CD4-positive, alpha-beta memory T cell (primary cell): ENCODE measurements around the gene ENOSF1. TPM values are rescaled to one million over a fixed set of nuclear protein-coding genes. Genes with fewer than 3 reads are reported as not detected.

Experiments
- CTCF ChIA-PET: fragments of 350-600 bp; sonication (Branson Sonifier 250); formaldehyde crosslinking; loops from one replicate; lab custom pipeline; 2021; ENCODE audit warnings: inconsistent platforms; ENCODE audit not compliant: partially characterized antibody; lab: Charles Lee
- POLR2A ChIA-PET: fragments of 350-600 bp; sonication (Branson Sonifier 250); formaldehyde crosslinking; loops from one replicate; lab custom pipeline; 2021; ENCODE audit not compliant: partially characterized antibody; lab: Charles Lee
- DNase-seq, 5 donors: peaks; one replicate each; pipeline versions ENCODE4 v3.0.0 to v3.0.0-alpha.2; 2020 to 2022; ENCODE audit warnings: mixed read lengths in 1 of 5
- H3K27ac ChIP-seq: one replicate; pipeline ENCODE4 v1.7.0; 2013; ENCODE audit warnings: low read depth, low read length
- H3K27me3 ChIP-seq: 2 replicates; pipeline ENCODE4 v1.7.0; 2013; ENCODE audit warnings: mild to moderate bottlenecking, low read length, moderate library complexity; ENCODE audit not compliant: insufficient read depth
- H3K36me3 ChIP-seq: 2 replicates; pipeline ENCODE4 v1.7.0; 2013; ENCODE audit warnings: mild to moderate bottlenecking, low read length, moderate library complexity; ENCODE audit not compliant: insufficient read depth
- H3K4me1 ChIP-seq: 2 replicates; pipeline ENCODE4 v1.7.0; 2013; ENCODE audit warnings: mild to moderate bottlenecking, low read length, moderate library complexity; ENCODE audit not compliant: insufficient read depth
- H3K4me3 ChIP-seq, 2 donors: one replicate each; pipeline ENCODE4 v1.7.0; 2013; ENCODE audit warnings: low read length in 2 of 2, mild to moderate bottlenecking in 1 of 2
- H3K9me3 ChIP-seq, 2 donors: one replicate each; pipeline ENCODE4 v1.7.0; 2013; ENCODE audit warnings: low read length in 2 of 2, control low read depth in 1 of 2; ENCODE audit not compliant: control insufficient read depth in 1 of 2
- H3K27ac Mint-ChIP-seq, 7 donors: one replicate each; pipeline ENCODE4 v1.8.0; 2020 to 2021; ENCODE audit warnings: mixed read lengths in 7 of 7, mild to moderate bottlenecking in 6 of 7, inconsistent platforms in 3 of 7, moderate library complexity in 3 of 7
- H3K27me3 Mint-ChIP-seq, 2 donors: one replicate each; pipeline ENCODE4 v1.8.0; 2020 to 2021; ENCODE audit warnings: mixed read lengths in 2 of 2
- H3K36me3 Mint-ChIP-seq, 2 donors: one replicate each; pipeline ENCODE4 v1.8.0; 2020 to 2021; ENCODE audit warnings: mixed read lengths in 2 of 2, inconsistent platforms in 1 of 2, mild to moderate bottlenecking in 1 of 2
- H3K4me1 Mint-ChIP-seq, 4 donors: one replicate each; pipeline ENCODE4 v1.8.0; 2020 to 2021; ENCODE audit warnings: mixed read lengths in 4 of 4, mild to moderate bottlenecking in 1 of 4
- H3K4me3 Mint-ChIP-seq, 8 donors: one replicate each; pipeline ENCODE4 v1.8.0; 2020 to 2021; ENCODE audit warnings: mixed read lengths in 8 of 8, mild to moderate bottlenecking in 7 of 8, moderate library complexity in 6 of 8, inconsistent platforms in 3 of 8
- H3K9me3 Mint-ChIP-seq, 8 donors: one replicate each; pipeline ENCODE4 v1.8.0; 2020 to 2021; ENCODE audit warnings: mixed read lengths in 8 of 8, mild to moderate bottlenecking in 5 of 8, inconsistent platforms in 3 of 8, moderate library complexity in 1 of 8
- intact Hi-C: fragments of 100-400 bp; cut with micrococcal nuclease; formaldehyde crosslinking; loops from one replicate; pipeline ENCODE4 v1.15.1; 2023
- polyA plus RNA-seq, 2 donors: library from polyadenylated mRNA; unstranded; fragments of 300-500 nt; fragmentation: Illumina TruSeq; gene quantifications; one replicate each; pipeline ENCODE4 v1.2.3, GENCODE V29; 2021
- total RNA-seq, 2 experiments: library from RNA; stranded (reverse); gene quantifications; one replicate each; pipeline ENCODE4 v1.2.3, GENCODE V29; 2021

Gene ENOSF1
- total and polyA plus RNA-seq, 4 experiments from 2014 or later, result 11.6 to 133 (median 60.5) TPM

DNA sequence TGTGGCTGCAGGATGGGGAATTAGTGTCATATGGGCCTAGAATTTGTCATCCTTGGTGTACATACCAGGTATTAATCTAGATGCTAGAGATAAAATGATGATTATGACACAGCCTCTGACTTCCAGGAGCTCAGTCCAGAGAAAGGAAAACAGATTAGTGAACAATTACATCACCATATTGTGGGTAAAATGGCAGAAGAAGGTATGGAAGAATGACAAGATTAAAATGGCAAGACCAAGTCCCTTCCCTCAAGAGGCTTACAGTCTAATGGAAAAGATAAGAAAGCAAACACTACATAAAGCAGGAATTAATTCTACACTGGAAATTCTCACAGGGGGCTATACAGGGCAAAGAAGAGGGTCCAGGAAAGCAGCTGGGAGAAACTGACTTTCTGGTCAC lies 80.9 kb downstream of the ENOSF1 start:
- Histone ChIP-seq H3K4me1 (no peaks in the 10 kb centered on the region), H3K27me3 (no peaks in the 10 kb centered on the region), H3K9me3 (no peaks in the 10 kb centered on the region), H3K36me3 (no peaks in the 10 kb centered on the region), H3K4me3 (no peak overlapping the region), H3K27ac (no peak overlapping the region)
- ChIA-PET CTCF (interaction anchor here (0.9 to 2.1 kb wide), 4 partner anchors 8 to 208 kb away, joined by 3 to 11 read pairs (median 6); no protein-coding TSS in a partner anchor), POLR2A (no interaction called here)
- Mint-ChIP-seq H3K4me3 (no peak overlapping the region), H3K36me3 (no peaks in the 10 kb centered on the region), H3K9me3 (peaks cover 0 to 2% (median 0%) of the 10 kb centered on the region in 8 donors), H3K27me3 (peaks cover 3 to 23% of the 10 kb centered on the region in 2 donors), H3K4me1 (no peaks in the 10 kb centered on the region), H3K27ac (no peak overlapping the region)
- intact Hi-C loops, result no loop called here
- DNase-seq, result no peak

DNA sequence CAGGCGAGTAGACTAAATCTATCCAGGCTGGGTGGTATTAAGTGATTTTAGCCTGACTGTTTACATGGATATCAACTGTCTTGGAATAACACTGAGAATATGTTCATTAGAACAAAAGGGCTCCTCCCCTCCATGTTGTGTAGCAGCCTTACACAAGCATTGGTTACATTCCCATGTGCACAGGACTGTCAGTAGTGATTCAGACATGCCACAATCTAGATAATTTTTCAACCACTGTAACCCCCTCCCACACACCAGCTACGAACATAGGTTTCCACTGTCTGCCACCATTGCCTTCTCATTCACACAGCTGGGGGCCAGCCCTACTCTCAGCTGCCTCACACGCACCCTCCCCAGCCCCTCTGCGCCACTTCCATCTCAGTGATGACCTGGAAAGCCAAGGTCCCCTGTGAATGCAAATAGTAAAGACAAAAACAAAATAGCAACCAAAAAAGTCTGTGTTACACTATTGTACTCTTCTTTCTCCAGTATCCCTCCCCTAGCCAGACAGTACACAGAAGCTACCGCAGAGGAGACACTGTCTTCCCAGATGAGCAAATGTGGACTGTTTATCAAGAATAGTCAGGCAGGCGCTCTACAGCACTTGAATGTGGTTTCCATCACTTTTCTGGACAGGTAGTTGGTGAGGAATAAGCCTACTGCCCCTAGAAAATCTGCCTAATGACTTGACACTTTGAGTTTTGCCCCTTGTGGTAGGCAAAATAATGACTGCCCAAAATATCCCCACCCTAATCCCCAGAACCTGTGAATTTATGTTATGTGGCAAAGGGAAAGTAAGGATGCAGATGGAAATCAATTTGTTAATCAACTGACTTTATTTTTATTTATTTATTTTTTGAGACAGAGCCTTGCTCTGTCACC lies 82.9 kb downstream of the ENOSF1 start:
- no peak for DNase-seq
- Mint-ChIP-seq H3K4me1 (no peaks in the 10 kb centered on the region), H3K4me3 (no peak overlapping the region), H3K9me3 (peaks cover 0 to 2% (median 0%) of the 10 kb centered on the region in 8 donors), H3K27me3 (peaks cover 4 to 30% of the 10 kb centered on the region in 2 donors), H3K36me3 (no peaks in the 10 kb centered on the region), H3K27ac (no peak overlapping the region)
- no peak overlapping the region for H3K27ac ChIP-seq
- no peaks in the 10 kb centered on the region for H3K36me3 ChIP-seq
- CTCF ChIA-PET, result no interaction called here
- no peaks in the 10 kb centered on the region for H3K4me1 ChIP-seq
- POLR2A ChIA-PET, result no interaction called here
- no peak overlapping the region for H3K4me3 ChIP-seq
- H3K27me3 ChIP-seq, result no peaks in the 10 kb centered on the region
- no peaks in the 10 kb centered on the region for H3K9me3 ChIP-seq
- intact Hi-C loops, result no loop called here

DNA sequence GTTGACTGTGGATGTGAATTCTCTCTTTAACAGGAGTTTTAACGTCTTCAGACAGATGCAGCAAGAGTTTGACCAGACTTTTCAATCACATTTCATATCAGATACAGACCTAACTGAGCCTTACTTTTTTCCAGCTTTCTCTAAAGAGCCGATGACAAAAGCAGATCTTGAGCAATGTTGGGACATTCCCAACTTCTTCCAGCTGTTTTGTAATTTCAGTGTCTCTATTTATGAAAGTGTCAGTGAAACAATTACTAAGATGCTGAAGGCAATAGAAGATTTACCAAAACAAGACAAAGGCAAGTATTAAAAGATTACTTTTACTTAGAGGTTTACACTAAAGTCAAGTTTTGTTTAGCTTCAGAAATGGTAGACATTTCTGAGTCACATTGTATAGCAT lies 85.2 kb downstream of the ENOSF1 start:
- no peak overlapping the region for H3K4me3 ChIP-seq
- Mint-ChIP-seq H3K27me3 (peaks cover 5 to 32% of the 10 kb centered on the region in 2 donors), H3K9me3 (peaks cover 0 to 2% (median 0%) of the 10 kb centered on the region in 8 donors), H3K4me1 (peaks cover 0 to 2% (median 0%) of the 10 kb centered on the region in 4 donors), H3K4me3 (no peak overlapping the region), H3K36me3 (no peaks in the 10 kb centered on the region), H3K27ac (no peak overlapping the region)
- ChIA-PET CTCF (interaction anchor here (1.4 to 2.0 kb wide), 4 partner anchors 9 to 212 kb away, joined by 5 to 8 read pairs (median 6); no protein-coding TSS in a partner anchor), POLR2A (no interaction called here)
- H3K36me3 ChIP-seq, result no peaks in the 10 kb centered on the region
- no peak overlapping the region for H3K27ac ChIP-seq
- no peaks in the 10 kb centered on the region for H3K9me3 ChIP-seq
- no peak for DNase-seq
- no peaks in the 10 kb centered on the region for H3K4me1 ChIP-seq
- intact Hi-C loops, result no loop called here
- H3K27me3 ChIP-seq, result no peaks in the 10 kb centered on the region

DNA sequence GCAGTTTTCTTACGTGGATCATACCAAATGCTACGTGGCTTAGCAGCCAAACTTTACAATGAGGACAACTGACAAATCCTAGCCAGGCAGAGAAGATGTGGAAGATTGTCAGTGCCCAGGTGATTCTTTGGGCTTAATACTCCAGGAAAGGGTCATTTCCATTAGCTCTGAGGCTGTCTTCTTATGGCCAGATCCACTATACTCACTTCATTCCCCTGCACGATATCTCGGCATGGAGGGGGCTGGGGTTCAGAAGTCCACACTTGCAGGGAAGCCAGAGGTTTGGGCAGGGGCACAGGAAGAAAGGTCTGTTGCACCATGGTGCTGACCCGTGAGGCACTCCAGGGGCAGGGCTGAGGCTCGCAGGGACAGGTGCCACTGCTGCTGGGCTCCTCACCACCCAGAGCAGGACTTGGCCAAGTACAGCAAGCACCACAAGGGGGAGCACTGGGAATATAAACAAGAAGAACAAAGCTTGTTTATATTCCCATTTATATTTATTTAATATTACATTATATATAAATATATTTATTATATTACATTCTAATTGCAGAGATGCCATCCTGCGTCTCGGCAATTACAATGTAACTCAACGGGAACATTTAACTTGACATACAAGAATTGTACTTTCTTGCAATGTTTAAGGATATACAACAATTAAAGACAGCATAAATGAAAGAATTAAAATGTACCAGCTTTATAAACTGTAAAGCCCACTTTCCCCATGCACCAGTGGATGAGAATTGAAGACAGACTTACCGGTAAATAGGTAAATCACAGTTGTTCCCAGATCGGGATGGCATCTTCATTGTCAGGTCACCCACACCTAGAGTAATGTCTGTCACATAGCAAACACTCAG lies 88.4 kb downstream of the ENOSF1 start:
- Histone ChIP-seq H3K4me3 (no peak overlapping the region), H3K27me3 (no peaks in the 10 kb centered on the region), H3K27ac (no peak overlapping the region), H3K36me3 (no peaks in the 10 kb centered on the region), H3K9me3 (no peaks in the 10 kb centered on the region), H3K4me1 (no peaks in the 10 kb centered on the region)
- intact Hi-C loops, result loop anchor here (1.0 to 2.0 kb wide), 4 partner anchors 87 to 215 kb away; no protein-coding TSS in a partner anchor
- Mint-ChIP-seq H3K4me1 (peaks cover 0 to 2% (median 0%) of the 10 kb centered on the region in 4 donors), H3K9me3 (no peaks in the 10 kb centered on the region), H3K27me3 (peaks cover 3 to 26% of the 10 kb centered on the region in 2 donors), H3K4me3 (no peak overlapping the region), H3K27ac (no peak overlapping the region), H3K36me3 (no peaks in the 10 kb centered on the region)
- peak; percentile 30 to 58 (median 44) for DNase-seq
- ChIA-PET CTCF (interaction anchor here (0.6 to 7.3 kb wide), 23 partner anchors 8 to 218 kb away, joined by 3 to 63 read pairs (median 5); no protein-coding TSS in a partner anchor), POLR2A (interaction anchor here (1.1 kb wide), 1 partner anchor 206 kb away, joined by 3 read pairs; no protein-coding TSS in a partner anchor)

DNA sequence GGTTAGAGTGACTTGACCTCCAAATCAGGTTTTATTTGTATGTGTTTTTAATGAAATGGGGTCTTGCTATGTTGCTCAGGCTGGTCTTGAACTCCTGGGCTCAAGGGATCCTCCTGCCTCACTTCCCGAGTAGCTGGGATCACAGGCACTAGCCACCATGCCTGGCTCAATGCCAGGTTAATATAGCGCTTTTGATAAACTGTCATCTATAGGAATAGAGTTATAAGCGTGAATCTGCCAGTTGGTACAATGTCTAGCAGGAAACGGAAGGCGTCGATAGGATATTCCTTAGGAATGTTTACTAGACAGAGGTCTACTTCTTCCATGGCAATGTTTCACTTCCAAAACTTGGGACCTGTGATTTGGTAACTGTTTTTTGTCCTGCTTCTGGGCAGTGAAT lies 90.1 kb downstream of the ENOSF1 start:
- POLR2A ChIA-PET, result no interaction called here
- no peak overlapping the region for H3K27ac ChIP-seq
- Mint-ChIP-seq H3K27me3 (peaks cover 3 to 24% of the 10 kb centered on the region in 2 donors), H3K36me3 (no peaks in the 10 kb centered on the region), H3K9me3 (no peaks in the 10 kb centered on the region), H3K4me3 (no peak overlapping the region), H3K27ac (no peak overlapping the region), H3K4me1 (peaks cover 0 to 2% (median 0%) of the 10 kb centered on the region in 4 donors)
- H3K27me3 ChIP-seq, result no peaks in the 10 kb centered on the region
- no peak overlapping the region for H3K4me3 ChIP-seq
- intact Hi-C loops, result no loop called here
- H3K36me3 ChIP-seq, result no peaks in the 10 kb centered on the region
- H3K9me3 ChIP-seq, result no peaks in the 10 kb centered on the region
- CTCF ChIA-PET, result interaction anchor here (4.3 to 7.3 kb wide), 2 partner anchors 208 to 217 kb away, joined by 38 to 63 read pairs; no protein-coding TSS in a partner anchor
- no peak for DNase-seq
- H3K4me1 ChIP-seq, result no peaks in the 10 kb centered on the region

DNA sequence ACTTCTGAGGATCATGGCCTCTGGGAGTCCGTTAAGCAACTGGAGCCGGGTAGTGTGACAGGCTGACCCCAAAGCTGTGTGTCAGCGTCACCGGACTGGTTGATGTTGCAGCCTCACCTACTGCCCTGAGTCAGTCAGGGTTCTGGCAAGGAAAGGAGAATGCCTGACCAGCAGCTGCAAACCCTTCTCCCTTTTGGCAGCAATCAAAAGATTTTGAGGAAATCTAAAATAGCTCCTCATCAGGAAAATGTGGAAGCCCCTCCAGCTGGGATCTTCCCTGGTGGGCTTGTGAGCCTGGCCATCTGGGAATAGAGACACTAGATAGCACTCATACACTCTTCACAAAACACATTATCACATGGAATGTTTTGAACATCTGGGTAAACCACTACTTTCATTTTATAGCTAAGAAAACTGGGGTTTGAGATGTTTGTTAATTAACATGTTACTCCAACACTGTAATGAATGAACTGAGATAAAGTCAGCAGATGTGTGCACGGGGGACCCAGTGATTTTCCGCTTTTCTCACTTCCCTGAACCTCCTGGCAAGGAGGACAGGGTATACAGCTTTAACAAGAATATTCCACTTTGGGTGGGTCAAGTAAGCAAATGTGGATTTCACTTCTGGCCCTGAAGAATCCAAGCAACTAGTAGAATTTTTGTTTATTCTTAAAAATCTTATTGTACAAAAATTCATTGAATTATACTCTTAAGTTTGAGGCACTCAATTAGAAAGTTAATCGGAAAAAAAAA lies 91.0 kb downstream of the ENOSF1 start:
- H3K9me3 Mint-ChIP-seq, result no peaks in the 10 kb centered on the region
- ChIA-PET CTCF (interaction anchor here (1.1 to 7.3 kb wide), 3 partner anchors 14 to 218 kb away, joined by 4 to 63 read pairs (median 4); no protein-coding TSS in a partner anchor), POLR2A (no interaction called here)
- Histone ChIP-seq H3K4me1 (no peaks in the 10 kb centered on the region), H3K4me3 (no peak overlapping the region), H3K36me3 (no peaks in the 10 kb centered on the region), H3K27me3 (no peaks in the 10 kb centered on the region), H3K9me3 (no peaks in the 10 kb centered on the region), H3K27ac (no peak overlapping the region)
- intact Hi-C loops, result no loop called here
- peaks cover 0 to 2% (median 0%) of the 10 kb centered on the region in 4 donors for H3K4me1 Mint-ChIP-seq
- peaks cover 3 to 21% of the 10 kb centered on the region in 2 donors for H3K27me3 Mint-ChIP-seq
- H3K27ac Mint-ChIP-seq, result no peak overlapping the region
- H3K36me3 Mint-ChIP-seq, result no peaks in the 10 kb centered on the region
- DNase-seq, result no peak
- H3K4me3 Mint-ChIP-seq, result no peak overlapping the region
